BLaER1 treated with 17β-estradiol and CSF1 and Interleukin-3, amounts not matched to agents 10 nM and 100 nM (cell line): ENCODE data around the gene TBC1D16.
"Not testable (repeated sequence)": the region's sequence is repeated elsewhere in the genome, so short reads cannot be mapped to it uniquely, and the experiment has no call there.

Experiments used
- H3K27ac ChIP-seq, 11 experiments: shearing (Covaris generic); formaldehyde crosslinking; 2 replicates each; pipeline ENCODE4 v1.8.1; 2022
- H3K27me3 ChIP-seq, 11 experiments: shearing (Covaris generic); formaldehyde crosslinking; 2 replicates each; pipeline ENCODE4 v1.8.1; 2022
- H3K36me3 ChIP-seq, 11 experiments: shearing (Covaris generic); formaldehyde crosslinking; 2 replicates each; pipeline ENCODE4 v1.8.1; 2022
- H3K4me1 ChIP-seq, 10 experiments: shearing (Covaris generic); formaldehyde crosslinking; 2 replicates each; pipeline ENCODE4 v1.8.1; 2022
- H3K4me2 ChIP-seq, 11 experiments: shearing (Covaris generic); formaldehyde crosslinking; 2 replicates each; pipeline ENCODE4 v1.8.1; 2022
- H3K4me3 ChIP-seq, 10 experiments: shearing (Covaris generic); formaldehyde crosslinking; 2 replicates each; pipeline ENCODE4 v1.8.1; 2022
- H3K9ac ChIP-seq, 11 experiments: shearing (Covaris generic); formaldehyde crosslinking; 2 replicates each; pipeline ENCODE4 v1.8.1; 2022
- H3K9me3 ChIP-seq, 11 experiments: shearing (Covaris generic); formaldehyde crosslinking; replicated peaks in 1 of 11; 2 replicates each; pipeline ENCODE4 v1.8.1; 2022
- H4K20me1 ChIP-seq, 11 experiments: shearing (Covaris generic); formaldehyde crosslinking; 2 replicates each; pipeline ENCODE4 v1.8.1; 2022
- Cebpa-rat ChIP-seq, 11 experiments: shearing (Covaris generic); IDR thresholded peaks; 2 replicates each; pipeline ENCODE4 v1.8.1; 2022

The TBC1D16 gene

DNA sequence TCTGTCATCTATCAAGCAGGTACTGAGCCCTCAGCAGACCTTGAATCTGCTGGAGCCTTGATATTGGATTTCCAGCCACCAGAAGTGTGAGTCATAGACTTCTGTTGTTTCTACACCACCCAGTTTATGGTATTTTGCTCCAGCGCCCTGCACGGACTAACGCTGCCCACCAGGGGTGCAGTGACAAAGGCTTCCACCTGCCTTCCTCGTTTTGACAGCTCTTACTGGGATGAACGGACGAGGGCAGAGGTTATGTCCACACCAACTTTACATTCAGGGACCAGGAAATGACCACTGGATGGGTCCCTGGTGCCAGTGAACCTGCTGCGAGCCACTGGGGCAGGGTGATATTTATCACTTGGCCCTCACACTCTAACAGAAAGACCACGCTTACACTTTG, 129.8 kb downstream of the TBC1D16 start:
- no peaks in the 10 kb centered on the region for H3K9me3 ChIP-seq
- no peaks in the 10 kb centered on the region; a peak in 1 of 22 replicates for H4K20me1 ChIP-seq
- H3K4me3 ChIP-seq, result no peak overlapping the region
- no peaks in the 10 kb centered on the region for H3K27me3 ChIP-seq
- H3K9ac ChIP-seq, result no peak overlapping the region
- no peak overlapping the region for H3K27ac ChIP-seq
- H3K4me2 ChIP-seq, result no peak overlapping the region
- no peak for TF ChIP-seq Cebpa-rat (IDR thresholded peaks at IDR 0.05)
- H3K4me1 ChIP-seq, result no peaks in the 10 kb centered on the region
- H3K36me3 ChIP-seq, result no peaks in the 10 kb centered on the region

DNA sequence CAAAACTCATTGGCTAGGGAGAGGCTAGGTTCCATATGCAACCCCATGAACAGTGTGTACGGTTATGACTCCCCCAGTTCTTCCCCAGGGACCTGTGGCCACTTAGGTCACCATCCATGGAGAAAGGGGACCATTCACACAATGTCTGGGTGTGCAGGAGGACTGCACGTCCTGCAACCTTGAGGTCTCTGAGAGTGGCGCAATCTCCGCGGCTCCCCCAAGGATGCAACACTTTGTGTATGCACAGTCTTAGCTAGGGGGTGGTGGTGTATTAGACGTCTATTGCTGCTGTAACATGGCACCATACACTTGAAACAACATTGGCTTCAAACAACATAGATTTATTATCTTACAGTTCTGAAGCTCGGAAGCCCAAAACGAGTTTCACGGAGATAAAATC, 130.8 kb downstream of the TBC1D16 start:
- 0 out of 22 replicates have a peak, but pooled peaks of 1 of the 11 experiments have one; percentile 14 for TF ChIP-seq Cebpa-rat (IDR thresholded peaks at IDR 0.05)

DNA sequence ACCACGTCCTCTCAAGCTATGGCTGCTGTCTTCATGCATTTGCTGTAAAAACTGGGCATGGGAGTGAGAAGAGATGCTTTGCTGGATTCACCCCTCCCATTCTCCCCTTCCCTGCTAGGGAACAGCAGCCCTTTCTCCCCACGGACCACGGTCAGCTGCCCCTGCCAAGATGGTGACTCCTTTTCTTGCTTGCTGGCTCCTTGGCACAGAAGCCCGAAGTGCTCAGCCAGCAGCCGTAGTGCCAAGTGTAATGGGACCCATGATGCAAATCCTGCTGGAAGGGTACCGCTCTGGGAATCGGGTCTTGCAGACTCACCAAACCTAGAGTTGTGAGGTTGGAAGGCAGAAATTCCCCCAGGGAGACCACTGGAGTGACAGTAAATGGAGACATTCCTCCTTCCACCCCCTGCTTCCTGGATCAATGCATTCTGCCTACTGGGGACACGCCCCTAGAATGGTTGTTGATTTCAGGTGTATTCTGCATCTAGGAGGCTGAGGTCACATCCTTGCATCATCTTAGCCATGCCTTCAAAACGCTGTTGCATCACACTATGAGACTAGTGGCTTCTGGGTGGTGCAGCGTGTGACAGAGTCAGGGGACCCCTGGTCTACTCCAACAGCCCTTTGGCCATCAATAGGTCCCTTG, 133.4 kb downstream of the TBC1D16 start:
- H3K4me3 ChIP-seq, result no peak overlapping the region
- no peak overlapping the region for H3K9ac ChIP-seq
- no peaks in the 10 kb centered on the region; a peak in 1 of 22 replicates for H4K20me1 ChIP-seq
- no peak overlapping the region for H3K4me2 ChIP-seq
- no peaks in the 10 kb centered on the region for H3K4me1 ChIP-seq
- no peaks in the 10 kb centered on the region for H3K27me3 ChIP-seq
- H3K9me3 ChIP-seq, result peaks cover 6 to 13% (median 11%) of the 10 kb centered on the region in 11 experiments
- TF ChIP-seq Cebpa-rat (IDR thresholded peaks at IDR 0.05), result peak in 2 of 11 experiments; percentile 17 to 33; a peak in 1 of 22 replicates
- H3K27ac ChIP-seq, result no peak overlapping the region
- H3K36me3 ChIP-seq, result no peaks in the 10 kb centered on the region

More for the DNA sequence above, 130.8 kb downstream of the TBC1D16 start:
- Histone ChIP-seq H3K4me1 (no peaks in the 10 kb centered on the region), H3K36me3 (no peaks in the 10 kb centered on the region), H3K4me3 (no peak overlapping the region), H3K27ac (no peak overlapping the region), H4K20me1 (no peaks in the 10 kb centered on the region; a peak in 1 of 22 replicates), H3K4me2 (no peak overlapping the region; a peak in 1 of 22 replicates), H3K27me3 (no peaks in the 10 kb centered on the region), H3K9me3 (peaks cover under 1 to 3% (median 2%) of the 10 kb centered on the region in 11 experiments; a peak in 18 of 22 replicates), H3K9ac (no peak overlapping the region)

DNA sequence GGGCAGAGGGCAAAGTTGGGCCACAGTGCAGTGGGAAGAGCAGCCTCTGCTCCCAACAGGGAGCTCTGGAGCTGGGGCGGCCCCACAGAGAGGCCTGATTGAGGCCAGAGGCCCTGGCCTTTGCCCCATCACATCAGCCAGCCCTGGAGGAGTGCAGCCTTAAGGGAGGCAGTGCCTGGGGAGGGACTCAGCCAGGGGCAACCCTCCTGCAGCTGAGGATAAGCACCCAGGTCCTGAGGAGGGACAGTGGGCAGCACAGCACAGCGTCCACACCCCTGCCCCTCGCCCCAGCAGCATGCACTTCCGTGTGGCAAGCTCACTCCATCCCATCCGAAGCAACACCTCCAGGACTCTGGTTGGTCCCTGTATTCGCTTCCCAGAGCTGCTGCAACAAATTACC, 134.5 kb downstream of the TBC1D16 start:
- Histone ChIP-seq H3K9ac (no peak overlapping the region), H3K9me3 (peaks cover 6 to 13% (median 11%) of the 10 kb centered on the region in 11 experiments), H3K4me1 (no peaks in the 10 kb centered on the region), H3K36me3 (no peaks in the 10 kb centered on the region), H3K27me3 (no peaks in the 10 kb centered on the region), H3K4me3 (no peak overlapping the region), H4K20me1 (no peaks in the 10 kb centered on the region; a peak in 1 of 22 replicates), H3K4me2 (no peak overlapping the region), H3K27ac (no peak overlapping the region)
- no peak for TF ChIP-seq Cebpa-rat (IDR thresholded peaks at IDR 0.05)

DNA sequence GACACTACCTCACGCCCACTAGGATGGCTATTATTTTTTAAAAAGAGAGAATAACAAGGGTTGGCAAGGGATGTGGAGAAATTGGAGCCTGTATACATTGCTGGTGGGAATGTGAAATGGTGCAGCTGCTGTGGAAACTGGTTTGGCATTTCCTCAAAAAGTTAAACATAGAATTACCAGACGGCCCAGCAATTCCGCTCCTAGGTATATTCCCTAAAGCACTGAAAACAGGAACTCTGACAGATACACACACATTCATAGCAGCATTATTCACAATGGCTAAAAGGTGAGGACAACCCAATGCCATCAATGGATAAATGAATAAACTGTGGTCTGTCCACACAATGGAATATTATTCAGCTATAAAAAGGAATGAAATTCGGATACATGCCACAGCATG, 136.1 kb downstream of the TBC1D16 start:
- Histone ChIP-seq H3K9me3 (peaks cover 6 to 13% (median 11%) of the 10 kb centered on the region in 11 experiments), H3K4me3 (no peak overlapping the region), H3K9ac (no peak overlapping the region), H3K4me2 (no peak overlapping the region), H3K27ac (no peak overlapping the region), H3K36me3 (no peaks in the 10 kb centered on the region), H4K20me1 (no peaks in the 10 kb centered on the region; a peak in 1 of 22 replicates), H3K4me1 (no peaks in the 10 kb centered on the region), H3K27me3 (no peaks in the 10 kb centered on the region)
- TF ChIP-seq Cebpa-rat (IDR thresholded peaks at IDR 0.05), result no peak

DNA sequence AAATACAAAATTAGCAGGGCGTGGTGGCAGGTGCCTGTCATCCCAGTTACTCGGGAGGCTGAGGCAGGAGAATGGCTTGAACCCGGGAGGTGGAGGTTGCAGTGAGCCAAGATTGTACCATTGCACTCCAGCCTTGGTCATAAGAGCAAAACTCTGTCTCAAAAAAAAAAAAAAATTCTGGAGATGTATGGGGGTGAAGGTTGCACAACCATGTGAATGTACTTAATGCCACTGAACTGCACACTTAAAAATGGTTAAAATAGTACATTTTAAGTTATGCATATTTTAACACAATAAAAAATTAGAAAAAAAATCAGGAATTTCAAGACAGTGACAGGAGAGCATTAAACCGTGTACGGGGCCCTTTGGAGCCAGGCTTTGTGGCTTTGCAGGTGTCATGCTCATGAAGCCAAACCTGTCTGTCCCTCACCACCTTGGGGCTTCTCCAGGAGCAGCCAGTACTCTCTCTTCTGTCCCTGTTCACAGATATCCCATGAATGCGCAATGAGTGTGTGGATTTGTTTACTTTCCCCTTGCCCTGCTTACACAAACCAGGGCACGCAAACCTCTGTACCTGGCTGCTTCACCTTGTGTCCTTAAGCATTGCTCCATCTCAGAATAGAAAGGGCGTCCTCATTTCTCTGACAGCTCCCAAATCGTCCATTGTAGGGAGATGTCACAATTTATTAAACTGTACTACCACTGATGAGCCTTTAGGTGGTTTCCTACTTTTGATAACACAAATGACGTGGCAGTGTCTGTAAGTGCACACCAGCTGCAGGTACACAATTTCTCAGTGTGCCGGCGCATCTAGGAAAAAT, 138.2 kb downstream of the TBC1D16 start:
- H3K36me3 ChIP-seq, result no peaks in the 10 kb centered on the region
- H4K20me1 ChIP-seq, result peaks cover 0 to under 1% (median 0%) of the 10 kb centered on the region in 11 experiments; a peak in 1 of 22 replicates
- no peak overlapping the region for H3K4me2 ChIP-seq
- peaks cover 0 to 10% (median 9%) of the 10 kb centered on the region in 10 experiments; a peak in 14 of 20 replicates for H3K4me1 ChIP-seq
- no peak overlapping the region for H3K4me3 ChIP-seq
- no peak overlapping the region for H3K27ac ChIP-seq
- H3K9ac ChIP-seq, result no peak overlapping the region
- H3K9me3 ChIP-seq, result peaks cover 6 to 13% (median 11%) of the 10 kb centered on the region in 11 experiments
- peak in 1 of 11 experiments; percentile 57; a peak in 1 of 22 replicates for TF ChIP-seq Cebpa-rat (IDR thresholded peaks at IDR 0.05)
- H3K27me3 ChIP-seq, result no peaks in the 10 kb centered on the region

DNA sequence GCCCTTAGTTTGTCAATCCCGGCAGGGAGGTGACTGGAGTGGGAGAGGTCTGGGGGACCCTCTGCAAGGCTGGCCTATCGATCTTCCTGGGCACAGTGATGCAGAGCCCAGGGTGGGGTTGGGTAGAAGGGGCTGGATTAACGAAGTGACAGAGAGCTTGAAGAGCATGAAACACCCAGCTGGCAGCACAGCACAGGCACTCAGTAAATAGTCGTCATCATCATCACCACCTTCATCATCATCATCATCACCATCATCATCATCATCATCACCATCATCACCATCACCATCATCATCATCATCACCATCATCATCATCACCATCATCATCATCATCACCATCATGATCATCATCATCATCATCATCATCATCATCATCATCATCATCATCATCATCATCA, 142.2 kb downstream of the TBC1D16 start:
- H3K4me2 ChIP-seq, result peak overlapping the region in 8 of 11 experiments; percentile 24 to 80 (median 59); a peak in 11 of 22 replicates
- H3K9me3 ChIP-seq, H4K20me1 ChIP-seq, H3K27me3 ChIP-seq, H3K27ac ChIP-seq, H3K4me3 ChIP-seq, H3K9ac ChIP-seq, H3K36me3 ChIP-seq: not testable (repeated sequence)
- H3K4me1 ChIP-seq, result peaks cover 0 to 17% (median 11%) of the 10 kb centered on the region in 10 experiments; a peak in 14 of 20 replicates

DNA sequence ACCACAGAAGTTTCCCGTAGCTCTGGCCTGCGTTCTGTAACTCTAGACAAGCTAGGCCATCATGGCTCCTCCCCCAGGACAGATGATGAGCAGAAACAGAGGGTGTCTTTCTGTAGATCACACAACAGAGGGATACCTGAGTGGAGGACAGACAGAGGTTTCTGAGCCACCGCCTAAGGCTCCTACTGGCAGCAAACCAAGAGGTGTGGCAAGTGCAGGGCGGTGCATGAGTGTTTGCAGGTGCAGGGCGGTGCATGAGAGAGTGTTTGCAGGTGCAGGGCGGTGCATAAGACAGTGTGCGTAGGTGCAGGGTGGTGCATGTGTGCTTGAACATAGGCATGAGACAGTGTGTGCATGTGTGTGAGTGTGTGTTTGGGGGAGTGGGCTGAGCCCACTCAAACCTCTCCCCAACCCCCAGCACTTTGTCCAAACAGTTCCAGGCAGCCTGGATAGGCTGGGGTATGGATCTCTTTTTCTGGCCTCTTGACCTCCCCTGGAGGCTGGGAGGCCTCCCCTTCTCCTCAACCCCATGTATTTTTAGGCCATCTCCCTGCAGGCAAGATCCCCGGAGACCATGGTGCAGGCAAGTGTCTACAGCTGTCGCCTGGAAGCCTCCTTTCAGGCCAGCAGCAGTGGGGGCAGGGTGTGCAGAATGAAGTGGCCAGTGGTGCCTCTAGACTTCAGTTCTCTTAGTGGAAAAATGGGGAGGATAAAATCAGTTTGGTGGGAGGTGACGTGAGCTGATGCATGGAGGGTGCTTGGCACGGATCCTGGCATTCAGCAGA, 143.0 kb downstream of the TBC1D16 start:
- Histone ChIP-seq H3K4me1 (peaks cover 0 to 22% (median 11%) of the 10 kb centered on the region in 10 experiments; a peak in 14 of 20 replicates), H3K36me3 (no peaks in the 10 kb centered on the region), H4K20me1 (peaks cover 0 to 7% (median 0%) of the 10 kb centered on the region in 11 experiments; a peak in 1 of 22 replicates), H3K27ac (no peak overlapping the region), H3K4me2 (peak overlapping the region in 8 of 11 experiments; percentile 24 to 80 (median 59); a peak in 15 of 22 replicates), H3K4me3 (no peak overlapping the region), H3K9ac (no peak overlapping the region), H3K9me3 (no peaks in the 10 kb centered on the region), H3K27me3 (no peaks in the 10 kb centered on the region)
- no peak for TF ChIP-seq Cebpa-rat (IDR thresholded peaks at IDR 0.05)
